K562 (cell line): Measurements from ENCODE around the gene LIPM. TPM values are rescaled to one million over a fixed set of nuclear protein-coding genes. Genes with fewer than 3 reads are reported as not detected.

Experiments used
- ATAC-seq: fragments of 200-7000 bp; cut with Tn5 transposase; 3 replicates; pipeline ENCODE4 v1.9.1; 2020; ENCODE audit warnings: moderate library complexity
- BruUV-seq: library from RNA; stranded (reverse); fragments of 400-500 nt; replicated peaks from 2 replicates; lab custom pipeline; 2021; lab: Mats Ljungman, UMichigan
- CTCF ChIA-PET: fragments of 300-600 bp; formaldehyde crosslinking; extraction: SDS; loops from one replicate; lab custom pipeline; 2021; ENCODE audit warnings: low intra/inter-chr PET ratio; lab: Yijun Ruan, JAX
- POLR2A ChIA-PET: fragments of 300-600, 350-650 bp; sonication (Branson Sonifier 250); formaldehyde crosslinking; extraction: SDS; loops from one replicate; lab custom pipeline; 2021; ENCODE audit warnings: antibody characterized with exemption, inconsistent platforms; lab: Yijun Ruan, JAX
- DNase-seq, 4 experiments: peaks; one replicate each; pipeline versions ENCODE4 v3.0.0 to v3.0.0-alpha.2; 2011 to 2018; ENCODE audit warnings: low spot score in 3 of 4, mixed read lengths in 3 of 4; ENCODE audit errors: extremely low read depth in 1 of 4
- FAIRE-seq: peaks from 2 replicates; lab custom pipeline; 2011; peaks lifted over from hg19 to GRCh38; lab: Jason Lieb, UNC
- H2AFZ ChIP-seq: 2 replicates; pipeline ENCODE4 v1.6.0; 2011; ENCODE audit warnings: low read depth, low read length, control low read depth, inconsistent platforms
- H3K27ac ChIP-seq: fragments of 200-600 bp; 3 replicates; pipeline ENCODE4 v1.8.0; 2011; ENCODE audit warnings: low read depth, mild to moderate bottlenecking, control low read depth, inconsistent platforms, low read length, moderate library complexity, mixed read lengths; ENCODE audit errors: extremely low read depth
- H3K27me3 ChIP-seq, 2 experiments: fragments of 300-600 bp in 1 of 2; 2 replicates in 1 of 2; 3 replicates in 1 of 2; pipeline versions ENCODE4 v1.6.0 to v1.8.0; 2011; ENCODE audit warnings: inconsistent platforms in 2 of 2, low read length in 2 of 2, mild to moderate bottlenecking in 1 of 2, mixed read lengths in 1 of 2, moderate library complexity in 1 of 2; ENCODE audit not compliant: control insufficient read depth in 2 of 2, insufficient read depth in 2 of 2
- H3K36me3 ChIP-seq: fragments of 300-600 bp; 3 replicates; pipeline ENCODE4 v1.8.0; 2011; ENCODE audit warnings: mild to moderate bottlenecking, low read length, inconsistent platforms; ENCODE audit not compliant: control insufficient read depth, insufficient read depth
- H3K4me1 ChIP-seq, 2 experiments: fragments of 200-600 bp in 1 of 2; replicated peaks in 1 of 2; 2 replicates in 1 of 2; 3 replicates in 1 of 2; pipeline versions ENCODE4 v1.5.1 to v1.8.0; 2011; ENCODE audit warnings: inconsistent platforms in 2 of 2, low read length in 2 of 2, mild to moderate bottlenecking in 1 of 2, mixed read lengths in 1 of 2, moderate library complexity in 1 of 2; ENCODE audit not compliant: control insufficient read depth in 2 of 2, insufficient read depth in 2 of 2
- H3K4me2 ChIP-seq: 2 replicates; pipeline ENCODE4 v1.6.1; 2011; ENCODE audit warnings: low read length, control low read depth, inconsistent platforms, mixed read lengths; ENCODE audit not compliant: insufficient read depth
- H3K4me3 ChIP-seq: fragments of 200-600 bp; sonication (generic), shearing (Covaris generic); 2 replicates; pipeline ENCODE4 v1.5.1; 2016; ENCODE audit warnings: control low read depth, inconsistent platforms
- H3K79me2 ChIP-seq: fragments of 200-600 bp; 3 replicates; pipeline ENCODE4 v1.8.0; 2011; ENCODE audit warnings: low read length, inconsistent platforms; ENCODE audit not compliant: control insufficient read depth, insufficient read depth
- H3K9ac ChIP-seq, 2 experiments: 2 replicates each; pipeline versions ENCODE4 v1.6.0 to v1.6.1; 2011; ENCODE audit warnings: low read depth in 2 of 2, low read length in 2 of 2, control low read depth in 1 of 2, inconsistent platforms in 1 of 2, mild to moderate bottlenecking in 1 of 2, mixed read lengths in 1 of 2; ENCODE audit not compliant: insufficient read depth in 1 of 2
- H3K9me1 ChIP-seq: one replicate; pipeline ENCODE4 v1.6.0; 2011; ENCODE audit warnings: inconsistent platforms, mild to moderate bottlenecking, low read length, moderate library complexity; ENCODE audit not compliant: control insufficient read depth, insufficient read depth
- H3K9me3 ChIP-seq: replicated peaks from 2 replicates; pipeline ENCODE4 v1.5.1; 2011; ENCODE audit warnings: low read depth, low read length, inconsistent platforms; ENCODE audit not compliant: control insufficient read depth, insufficient read depth
- H4K20me1 ChIP-seq: replicated peaks from 2 replicates; pipeline ENCODE4 v1.6.1; 2011; ENCODE audit warnings: low read length, inconsistent platforms, mixed read lengths; ENCODE audit not compliant: control insufficient read depth, insufficient read depth
- BMI1 ChIP-seq: fragments of 150-350 bp; IDR thresholded peaks from 2 replicates; pipeline ENCODE4 v1.6.1; 2014; ENCODE audit warnings: low read length
- CBX1 ChIP-seq: sonication (generic); IDR thresholded peaks from 2 replicates; pipeline ENCODE4 v1.6.1; 2016; ENCODE audit warnings: antibody characterized with exemption, low read depth, mild to moderate bottlenecking
- HNRNPK ChIP-seq: fragments of 200-400 bp; formaldehyde crosslinking; IDR thresholded peaks from one replicate; pipeline ENCODE4 v1.6.1; 2018; ENCODE audit warnings: mild to moderate bottlenecking, low read depth, low read length; ENCODE audit not compliant: poor library complexity, severe bottlenecking
- JUND ChIP-seq, 2 experiments: IDR thresholded peaks; 2 replicates in 1 of 2; 3 replicates in 1 of 2; pipeline ENCODE4 v1.6.1; 2011; ENCODE audit warnings: borderline replicate concordance in 2 of 2, low read depth in 2 of 2, low read length in 2 of 2, improper control_type of control experiment in 1 of 2, missing biosample characterization in 1 of 2, missing genetic modification characterization in 1 of 2, missing genetic modification reagents in 1 of 2
- PREB ChIP-seq: sonication (generic); formaldehyde crosslinking; IDR thresholded peaks from 2 replicates; pipeline ENCODE4 v1.8.1; 2023; ENCODE audit warnings: mild to moderate bottlenecking, missing genetic modification reagents
- TCFL5 ChIP-seq: fragments of 250-450 bp; sonication (Bioruptor Pico); conservative IDR thresholded peaks from 2 replicates; pipeline ENCODE4 v1.6.1; 2021; ENCODE audit warnings: mild to moderate bottlenecking, moderate library complexity, matching md5 sums
- ZNF239 ChIP-seq: fragments of 250-450 bp; sonication (Bioruptor Pico); IDR thresholded peaks from 2 replicates; pipeline ENCODE4 v1.4.0; 2020; ENCODE audit warnings: mild to moderate bottlenecking
- WGBS: fragments of 100-300 bp; shearing (Covaris generic); methylation state at CpG from one replicate; pipeline ENCODE4 v1.1.6; 2016; ENCODE audit warnings: low coverage, mixed read lengths; ENCODE audit not compliant: insufficient coverage; ENCODE audit errors: missing lambda C conversion rate; 5-methylcytosine and 5-hydroxymethylcytosine counted together
- in situ Hi-C: fragments of 300-500 bp; cut with MboI; formaldehyde crosslinking; loops from 4 replicates; pipeline ENCODE4 v1.15.0; 2018; ENCODE audit warnings: inconsistent platforms, mixed read lengths
- intact Hi-C: fragments of 100-400 bp; cut with micrococcal nuclease; formaldehyde crosslinking; loops from 2 replicates; pipeline ENCODE4 v1.14.2; 2022
- polyA plus RNA-seq, 8 experiments: library from polyadenylated mRNA; depleted of rRNA in 4 of 8; stranded (reverse) in 5 of 8; unstranded in 3 of 8; fragments of >200 nt; fragmentation: Nextera tagmentation in 2 of 8; fragmentation: Illumina TruSeq in 1 of 8; extraction: Ambion mirVana in 2 of 8; extraction: Trizol in 1 of 8; gene quantifications; 2 replicates each; pipeline versions ENCODE4 v1.2.1 to v1.2.3, GENCODE V29; 2011 to 2014; ENCODE audit warnings: inconsistent platforms in 1 of 8, missing spikeins in 1 of 8
- total RNA-seq, 7 experiments: library from RNA; depleted of rRNA in 6 of 7; stranded (reverse); fragments of >200 nt in 6 of 7; fragmentation: Illumina TruSeq in 2 of 7; extraction: Trizol in 2 of 7; gene quantifications; 2 replicates each; pipeline versions ENCODE4 v1.2.1 to v1.2.3, GENCODE V29; 2011 to 2021; ENCODE audit warnings: low replicate concordance in 1 of 7
- TF ChIP-seq, protein P1 (sequence below): fragments of 450-650 bp; IDR thresholded peaks from 2 replicates; pipeline ENCODE4 v1.6.1; 2014; ENCODE audit warnings: low read depth, mild to moderate bottlenecking, moderate library complexity, borderline replicate concordance
- TF ChIP-seq, protein P2 (sequence below): fragments of 250-450 bp; sonication (Bioruptor Pico); IDR thresholded peaks from 2 replicates; pipeline ENCODE4 v1.5.0; 2021

LIPM gene
- total and polyA plus RNA-seq, 9 of the 15 experiments (the other 6 are each of a cell fraction or from before 2014, with no cell fraction given) = not detected

- in situ Hi-C loops = no loop called here
- no peak overlapping the region for H3K9ac ChIP-seq
- H3K36me3 ChIP-seq = no peaks in the 10 kb centered on the region
- DNase-seq = no peak
- H4K20me1 ChIP-seq = no peaks in the 10 kb centered on the region
- 0% methylated on average over 1 of the region's 1 CpG for WGBS
- no peaks in the 10 kb centered on the region for H3K9me1 ChIP-seq
- no peak for ATAC-seq
- ChIA-PET POLR2A (no interaction called here), CTCF (no interaction called here)
- no peak overlapping the region for H3K4me3 ChIP-seq
- H3K27me3 ChIP-seq = no peaks in the 10 kb centered on the region
- H3K27ac ChIP-seq = no peak overlapping the region
- TF ChIP-seq, protein P1, sequence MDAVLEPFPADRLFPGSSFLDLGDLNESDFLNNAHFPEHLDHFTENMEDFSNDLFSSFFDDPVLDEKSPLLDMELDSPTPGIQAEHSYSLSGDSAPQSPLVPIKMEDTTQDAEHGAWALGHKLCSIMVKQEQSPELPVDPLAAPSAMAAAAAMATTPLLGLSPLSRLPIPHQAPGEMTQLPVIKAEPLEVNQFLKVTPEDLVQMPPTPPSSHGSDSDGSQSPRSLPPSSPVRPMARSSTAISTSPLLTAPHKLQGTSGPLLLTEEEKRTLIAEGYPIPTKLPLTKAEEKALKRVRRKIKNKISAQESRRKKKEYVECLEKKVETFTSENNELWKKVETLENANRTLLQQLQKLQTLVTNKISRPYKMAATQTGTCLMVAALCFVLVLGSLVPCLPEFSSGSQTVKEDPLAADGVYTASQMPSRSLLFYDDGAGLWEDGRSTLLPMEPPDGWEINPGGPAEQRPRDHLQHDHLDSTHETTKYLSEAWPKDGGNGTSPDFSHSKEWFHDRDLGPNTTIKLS = no peak
- TF ChIP-seq TCFL5 (CRISPR knock-in tag) (no peak), JUND (IDR thresholded peaks at IDR 0.05; ENCODE audit: borderline replicate concordance, low read depth, low read length) (no peak), JUND (tag; IDR thresholded peaks at IDR 0.05; ENCODE audit: borderline replicate concordance, low read depth, low read length) (no peak), BMI1 (no peak), CBX1 (no peak), HNRNPK (no peak), PREB (CRISPR knock-in tag) (no peak), ZNF239 (no peak)
- TF ChIP-seq, protein P2, sequence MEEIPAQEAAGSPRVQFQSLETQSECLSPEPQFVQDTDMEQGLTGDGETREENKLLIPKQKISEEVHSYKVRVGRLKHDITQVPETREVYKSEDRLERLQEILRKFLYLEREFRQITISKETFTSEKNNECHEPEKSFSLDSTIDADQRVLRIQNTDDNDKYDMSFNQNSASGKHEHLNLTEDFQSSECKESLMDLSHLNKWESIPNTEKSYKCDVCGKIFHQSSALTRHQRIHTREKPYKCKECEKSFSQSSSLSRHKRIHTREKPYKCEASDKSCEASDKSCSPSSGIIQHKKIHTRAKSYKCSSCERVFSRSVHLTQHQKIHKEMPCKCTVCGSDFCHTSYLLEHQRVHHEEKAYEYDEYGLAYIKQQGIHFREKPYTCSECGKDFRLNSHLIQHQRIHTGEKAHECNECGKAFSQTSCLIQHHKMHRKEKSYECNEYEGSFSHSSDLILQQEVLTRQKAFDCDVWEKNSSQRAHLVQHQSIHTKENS (CRISPR knock-in tag) = no peak
- no peaks in the 10 kb centered on the region for H3K4me1 ChIP-seq
- no peak overlapping the region for H2AFZ ChIP-seq
- no peak overlapping the region for H3K4me2 ChIP-seq
- H3K9me3 ChIP-seq = no peaks in the 10 kb centered on the region
- no peaks in the 10 kb centered on the region for H3K79me2 ChIP-seq
- FAIRE-seq = no peak
- intact Hi-C loops = no loop called here
- BruUV-seq = no TSS peak
Observed at GRCh38 chr10:88769384-88769783, 33.1 kb upstream of the LIPM start.
